IPS-NIHi7 (cell line): ENCODE results near the gene AP3S2.
"Not testable (repeated sequence)": the region's sequence is repeated elsewhere in the genome, so short reads cannot be mapped to it uniquely, and the experiment has no call there.

Experiments
- DNase-seq: peaks from one replicate; pipeline ENCODE4 v3.0.0; 2012; ENCODE audit warnings: mixed read lengths; ENCODE audit errors: extremely low spot score

The AP3S2 gene

DNA sequence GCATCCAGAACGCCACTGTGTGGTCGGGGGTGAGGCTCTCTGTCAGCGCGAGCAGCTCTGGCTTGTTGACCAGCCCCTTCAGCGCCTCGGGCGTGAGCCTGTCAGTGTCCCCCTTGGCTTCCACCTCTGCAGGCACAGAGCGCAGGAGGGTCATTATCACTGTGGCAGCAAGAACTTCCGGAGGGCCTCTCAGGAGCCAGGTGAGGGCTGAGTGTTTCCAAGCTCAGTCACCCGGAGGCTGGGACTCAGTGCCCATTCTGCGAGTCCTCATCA, 10.0 kb upstream of the AP3S2 start:
- DNase-seq = no peak

DNA sequence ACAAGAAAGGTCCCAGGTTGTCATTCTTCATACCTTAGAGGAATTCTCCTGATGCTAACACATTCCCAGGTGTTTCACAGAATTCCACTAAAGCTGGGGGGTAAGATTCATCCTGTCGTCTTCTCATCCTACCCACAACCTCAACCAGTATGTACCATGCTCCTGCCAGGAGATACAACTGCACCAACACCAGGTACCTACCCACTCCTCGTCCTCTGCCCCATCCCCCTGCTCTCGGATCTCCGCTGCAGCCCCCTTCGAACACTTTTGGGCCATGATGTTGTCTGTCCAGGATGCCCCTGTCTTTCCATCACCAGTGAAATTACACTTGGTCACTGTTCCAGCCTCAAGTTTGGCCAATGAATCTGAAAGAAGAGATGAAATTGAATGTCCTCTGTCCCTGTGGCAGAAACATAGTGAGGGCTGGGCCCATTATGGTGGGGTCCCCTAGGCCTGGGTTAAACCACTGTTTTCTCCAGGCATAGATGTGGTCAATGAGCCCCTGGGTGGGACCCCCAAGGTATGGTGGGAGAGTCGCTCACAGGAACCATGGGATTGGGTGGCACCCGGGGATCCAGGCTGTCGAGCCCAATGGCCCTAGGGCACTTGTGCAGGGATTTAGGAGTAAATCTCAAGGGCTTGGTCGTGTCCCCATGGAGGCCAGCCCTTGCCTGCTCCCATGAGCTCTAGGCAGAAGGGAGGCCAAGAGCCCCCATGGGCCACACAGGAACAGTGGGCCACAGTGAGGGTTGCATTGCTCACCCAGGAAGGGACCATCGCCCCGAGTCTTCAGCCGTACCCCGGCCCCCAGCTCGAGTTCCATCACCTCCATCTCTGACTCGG, 9.4 kb upstream of the AP3S2 start:
- no peak for DNase-seq

DNA sequence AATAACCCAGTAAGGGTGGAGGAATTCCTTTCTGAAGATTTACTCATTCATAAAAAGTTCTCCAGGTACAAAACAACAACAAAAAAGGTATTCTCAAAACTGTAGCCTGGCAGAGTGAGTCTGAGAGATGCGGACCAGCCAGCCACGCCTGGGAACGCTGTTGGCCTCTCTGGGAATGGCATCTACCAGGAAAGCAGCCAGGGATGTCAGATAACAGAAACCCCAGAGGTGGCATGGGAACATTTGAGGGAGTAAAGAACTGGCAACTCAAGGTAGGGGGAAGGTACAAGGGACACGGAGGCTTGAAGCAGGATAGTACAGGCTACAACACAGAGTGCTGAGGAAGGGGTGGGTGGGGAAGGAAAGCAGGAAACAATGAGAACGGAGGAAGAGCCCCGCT, 7.1 kb upstream of the AP3S2 start:
- no peak for DNase-seq

DNA sequence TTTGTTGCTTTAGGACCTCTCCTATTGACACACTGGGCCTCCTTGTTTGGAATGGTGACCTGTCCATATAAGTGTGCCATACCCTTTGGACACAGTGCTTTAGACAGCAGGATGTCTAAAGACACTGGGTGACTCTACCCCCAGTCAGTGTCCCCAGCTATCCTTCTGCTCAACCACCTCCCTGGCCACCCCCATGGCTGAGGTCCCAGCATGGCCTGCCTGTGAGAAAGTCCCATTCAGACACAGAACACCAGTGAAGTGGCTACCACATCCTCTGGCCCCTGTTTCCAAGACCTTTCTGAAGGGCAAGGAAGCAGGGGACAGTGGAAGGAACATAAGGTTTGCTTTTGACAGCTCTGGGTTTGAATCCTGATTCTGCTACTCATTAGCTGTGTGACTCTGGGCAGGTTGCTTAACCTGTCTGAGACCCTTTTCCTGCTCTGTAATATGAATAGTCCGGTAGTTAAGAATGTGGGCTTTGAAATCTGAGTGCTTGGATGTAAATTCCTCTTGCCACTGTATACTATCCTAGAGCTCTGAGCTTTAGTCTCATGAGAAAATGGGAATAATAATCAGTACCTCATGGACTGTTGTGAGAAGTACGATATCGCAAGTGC, 6.3 kb upstream of the AP3S2 start:
- no peak for DNase-seq

DNA sequence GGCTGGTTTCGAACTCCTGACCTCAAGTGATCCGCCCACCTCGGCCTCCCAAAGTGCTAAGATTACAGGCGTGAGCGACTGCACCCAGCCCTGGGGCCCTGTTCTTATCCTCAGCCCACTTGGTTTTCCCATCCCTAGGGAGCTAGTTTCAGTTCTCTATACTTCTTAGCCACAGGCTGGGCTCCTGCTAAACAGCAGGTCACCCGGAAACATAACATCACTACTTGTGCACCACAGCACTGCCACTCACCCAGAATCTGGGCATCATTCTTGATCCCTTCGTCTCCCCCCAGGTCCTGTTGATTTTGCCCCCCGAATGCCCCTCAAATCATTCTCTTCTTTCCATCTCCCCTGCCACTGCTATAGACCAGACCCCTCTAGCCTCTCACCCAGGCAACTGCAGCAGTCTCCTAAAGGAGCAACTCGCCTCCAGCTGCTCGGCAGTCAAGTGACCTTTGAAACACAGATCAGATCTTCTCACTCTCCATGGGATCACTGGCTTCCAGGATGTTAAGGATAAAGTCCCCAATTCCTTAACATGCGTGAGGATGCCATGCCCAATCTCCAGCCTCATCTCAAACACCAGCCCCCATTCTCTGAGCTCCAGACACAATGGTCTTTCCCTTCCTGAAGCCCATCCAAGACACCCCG, 5.6 kb upstream of the AP3S2 start:
- DNase-seq = no peak

DNA sequence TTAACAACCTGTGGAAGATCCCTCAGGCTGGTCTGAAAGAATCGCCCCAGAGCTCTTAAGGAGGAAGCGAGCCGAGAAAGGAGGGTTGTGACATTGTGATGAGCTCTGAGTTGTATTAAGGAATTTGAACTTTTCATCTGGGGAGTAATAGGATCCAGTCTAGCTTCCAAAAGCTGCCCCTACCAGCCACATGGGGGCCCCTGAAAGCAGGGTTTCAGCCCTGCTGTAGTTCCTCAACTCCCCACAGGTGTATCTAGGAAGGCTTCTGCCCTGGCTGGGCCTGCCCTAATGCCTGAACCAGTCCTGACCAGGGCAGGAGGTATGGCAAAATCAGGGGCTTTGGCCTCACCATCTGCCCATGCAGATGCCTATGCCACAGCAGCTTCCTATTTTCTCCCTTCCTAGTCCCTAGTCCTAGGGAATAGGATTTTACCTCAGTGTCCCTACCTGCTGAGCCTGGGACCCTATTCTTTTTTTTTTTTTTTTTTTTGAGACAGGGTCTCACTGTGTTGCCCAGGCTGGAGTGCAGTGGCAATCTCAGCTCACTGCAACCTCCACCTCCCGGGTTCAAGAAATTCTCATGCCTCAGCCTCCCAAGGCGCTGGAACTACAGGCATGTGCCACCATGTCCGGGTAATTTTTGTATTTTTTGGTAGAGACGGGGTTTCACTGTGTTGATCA, 5.0 kb upstream of the AP3S2 start:
- DNase-seq = peak; percentile 84

DNA sequence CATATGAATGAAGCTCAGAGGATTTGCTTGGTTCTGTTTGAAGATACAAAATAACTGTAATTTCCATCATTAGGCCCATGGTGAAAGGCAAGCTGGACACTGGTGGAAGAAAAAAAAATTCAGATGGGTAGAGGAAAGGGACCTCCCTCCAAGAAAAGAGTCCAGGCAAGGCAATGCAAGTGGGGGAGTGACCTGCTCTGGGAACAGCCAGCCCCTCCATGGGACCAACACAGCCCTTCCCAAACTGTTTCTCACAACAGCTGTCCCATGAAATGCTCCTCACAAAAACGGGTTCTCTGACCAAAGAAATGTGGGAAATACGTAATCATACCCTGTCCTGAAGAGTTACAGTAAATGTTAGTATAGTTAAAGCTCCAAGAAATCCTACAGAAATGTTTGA, 4.4 kb upstream of the AP3S2 start:
- no peak for DNase-seq

DNA sequence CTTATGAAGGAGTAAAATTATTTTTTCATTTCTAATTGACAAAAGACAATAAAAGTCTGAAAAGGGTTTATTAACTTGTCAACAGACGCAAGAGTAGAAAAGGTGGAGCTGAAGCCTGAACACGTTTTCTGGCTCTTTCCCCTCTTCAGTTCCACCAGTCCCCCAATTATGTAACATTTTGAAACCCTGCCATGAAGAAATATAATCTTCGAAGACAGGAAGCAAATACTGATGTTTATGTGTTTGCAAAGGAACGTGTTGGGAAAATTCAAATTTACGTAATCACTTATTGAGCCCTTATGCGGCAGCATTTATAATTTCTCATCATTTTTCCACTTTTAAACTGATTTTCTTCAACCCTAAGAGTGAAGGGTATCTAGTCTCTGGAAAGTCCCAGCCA, 767 bp downstream of the AP3S2 start:
- DNase-seq = no peak

DNA sequence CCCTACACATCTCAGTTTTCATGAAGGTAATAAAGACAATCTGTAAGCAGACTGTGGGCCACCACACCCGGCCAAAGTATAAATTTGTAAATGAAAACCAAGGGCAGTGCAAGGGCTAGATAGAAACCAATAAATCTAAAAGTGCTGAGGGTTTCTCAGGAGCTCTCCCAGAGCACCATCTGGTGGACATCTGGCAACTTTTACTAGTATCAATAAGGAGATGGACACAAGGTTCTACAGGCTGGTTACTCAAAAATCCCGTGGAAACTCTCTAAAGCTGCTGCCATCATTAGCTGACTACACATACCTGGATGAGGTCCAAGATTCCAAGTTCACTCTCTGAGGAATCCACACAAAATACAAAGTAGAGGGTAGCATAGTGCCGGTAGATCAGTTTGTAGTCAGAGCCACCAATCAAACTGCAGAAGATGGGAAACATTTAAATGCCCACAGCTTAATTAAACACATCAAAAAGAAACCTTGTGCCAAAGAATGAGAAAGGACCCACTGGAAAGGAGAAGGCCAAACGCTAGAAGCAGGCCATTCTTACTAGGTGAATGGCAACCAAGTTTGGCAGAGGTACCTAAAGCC, 5.5 kb downstream of the AP3S2 start:
- peak; percentile 35 for DNase-seq

DNA sequence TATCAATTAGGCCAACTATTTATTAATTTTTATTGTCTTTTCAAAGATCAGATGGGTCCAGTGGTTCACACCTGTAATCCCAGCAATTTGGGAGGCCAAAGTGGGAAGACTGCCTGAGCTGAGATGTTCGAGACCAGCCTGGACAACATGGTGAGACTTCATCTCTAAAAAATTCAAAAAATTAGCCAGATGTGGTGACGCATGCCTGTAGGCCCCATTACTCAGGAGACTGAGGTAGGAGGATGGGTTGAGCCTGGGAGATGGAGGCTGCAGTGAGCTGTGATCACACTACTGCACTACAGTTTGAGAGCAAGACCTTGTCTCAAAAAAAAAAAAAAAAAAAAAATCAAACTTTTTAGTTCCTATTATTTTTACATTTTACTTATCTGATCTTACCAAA, 8.2 kb downstream of the AP3S2 start:
- no peak for DNase-seq

DNA sequence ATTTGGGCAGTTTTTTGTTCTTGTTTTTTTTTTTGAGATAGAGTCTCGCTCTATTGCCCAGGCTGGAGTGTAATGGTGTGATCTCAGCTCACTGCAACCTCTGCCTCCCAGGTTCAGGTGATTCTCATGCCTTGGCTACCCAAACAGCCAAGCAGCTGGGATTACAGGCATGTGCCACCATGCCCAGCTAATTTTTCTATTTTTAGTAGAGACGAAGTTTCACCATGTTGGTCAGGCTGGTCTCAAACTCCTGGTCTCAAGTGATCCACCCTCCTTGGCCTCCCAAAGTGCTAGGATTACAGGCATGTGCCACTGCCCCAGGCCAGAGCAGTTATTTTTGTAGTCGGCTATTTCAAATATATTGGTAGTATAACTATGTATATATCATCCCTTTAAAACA, 8.6 kb downstream of the AP3S2 start:
- not testable (repeated sequence) for DNase-seq

DNA sequence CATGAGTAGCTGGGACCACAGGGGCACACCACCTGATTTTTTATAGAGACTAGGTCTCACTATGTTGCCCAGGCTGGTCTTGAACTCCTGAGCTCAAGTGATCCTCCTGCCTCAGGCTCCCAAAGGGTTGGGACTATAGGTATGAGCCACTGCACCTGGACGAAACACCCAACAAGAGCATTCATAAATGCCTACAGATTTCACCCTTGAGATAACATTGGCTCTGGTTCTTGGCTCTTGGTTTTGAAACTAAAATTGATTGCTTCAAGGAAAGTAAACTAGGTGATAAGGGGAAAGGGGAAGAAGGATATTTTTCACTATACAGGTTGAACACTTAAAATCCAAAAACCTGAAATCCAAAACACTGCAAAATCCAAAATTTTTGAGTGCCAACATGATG, 10.3 kb downstream of the AP3S2 start:
- DNase-seq = no peak

DNA sequence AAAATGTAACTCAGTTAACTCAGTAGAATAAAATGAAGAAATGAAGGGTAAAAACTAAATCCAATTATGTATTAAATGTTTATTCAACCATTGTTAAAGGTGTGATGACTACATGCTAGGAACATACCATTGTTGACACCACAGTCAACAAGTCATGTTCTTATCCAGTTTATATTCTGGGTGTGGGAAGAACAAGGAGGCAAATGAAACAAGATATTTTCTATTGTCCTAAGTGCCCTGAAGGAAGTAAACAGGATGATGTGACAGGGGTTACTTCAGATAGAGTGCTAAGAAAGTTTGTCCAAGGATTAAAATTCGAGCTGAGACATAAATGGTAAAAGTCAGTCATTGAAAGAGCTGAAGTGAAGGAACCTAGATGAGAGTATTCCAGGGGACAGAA, 13.1 kb downstream of the AP3S2 start:
- DNase-seq = no peak

DNA sequence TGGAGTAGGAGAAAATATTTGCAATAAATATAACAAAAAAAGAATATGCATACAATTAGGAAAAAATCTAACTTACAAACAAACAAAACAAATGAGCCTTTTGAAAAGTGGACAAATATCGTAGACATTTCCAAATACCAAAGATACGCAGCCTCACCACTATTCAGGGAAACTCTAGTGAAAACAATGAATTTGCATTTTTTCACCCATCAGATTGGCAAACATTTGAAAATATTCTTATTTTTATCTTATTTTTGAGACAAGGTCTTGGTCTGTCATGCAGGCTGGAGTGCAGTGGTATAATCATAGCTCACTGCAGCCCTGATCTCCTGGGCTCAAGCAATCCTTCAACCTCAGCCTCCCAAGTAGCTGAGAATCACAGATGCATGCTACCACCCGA, 15.5 kb downstream of the AP3S2 start:
- DNase-seq = no peak

DNA sequence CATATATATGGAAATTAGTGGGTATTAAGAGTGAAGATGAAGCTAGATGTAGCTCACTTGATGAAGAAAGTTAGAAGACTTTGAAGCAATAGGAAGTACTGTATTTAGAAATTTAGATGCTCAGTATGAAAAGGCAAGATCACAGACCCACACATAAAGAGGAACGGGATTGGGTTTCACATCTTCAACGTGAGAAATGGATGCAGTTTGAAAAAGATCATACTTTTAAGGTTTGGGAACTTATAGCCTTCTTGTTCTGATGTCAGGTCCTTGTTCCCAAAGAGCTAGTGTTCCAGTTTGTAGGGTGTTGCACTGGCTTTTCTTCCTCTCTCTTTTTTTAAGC, 16.7 kb downstream of the AP3S2 start:
- no peak for DNase-seq

DNA sequence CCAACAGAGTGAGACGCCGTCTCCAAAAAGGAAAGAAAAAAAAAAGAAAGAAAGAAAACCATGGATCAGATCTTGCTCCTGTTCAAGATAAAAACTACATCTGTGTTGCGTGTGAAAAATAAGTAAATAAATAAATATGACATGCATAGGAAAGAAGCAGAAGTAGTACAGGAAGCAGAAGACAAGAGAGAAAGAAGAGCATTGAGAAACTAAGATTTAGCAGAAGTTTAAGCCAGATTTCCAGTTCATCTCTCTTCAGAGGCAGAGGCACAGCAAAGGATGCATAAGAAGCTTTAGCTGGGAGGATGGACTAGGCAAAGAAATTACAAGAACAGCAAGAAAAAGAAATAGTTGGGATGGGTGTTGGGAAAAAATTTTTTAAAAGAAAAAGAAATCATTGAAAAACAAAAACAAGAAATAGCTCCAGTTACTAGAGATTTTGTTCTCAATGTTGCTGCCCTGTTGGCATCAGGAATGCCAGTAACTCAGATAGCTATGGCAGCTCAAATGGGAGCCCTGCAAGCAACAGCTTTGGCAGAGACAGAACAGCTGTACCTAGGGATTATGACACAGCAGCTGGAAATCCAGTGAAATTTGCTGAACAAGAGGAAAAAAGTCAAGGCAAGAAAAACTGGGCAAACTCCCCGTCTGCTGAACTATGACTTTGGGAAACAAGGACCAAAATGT, 17.3 kb downstream of the AP3S2 start:
- no peak for DNase-seq

DNA sequence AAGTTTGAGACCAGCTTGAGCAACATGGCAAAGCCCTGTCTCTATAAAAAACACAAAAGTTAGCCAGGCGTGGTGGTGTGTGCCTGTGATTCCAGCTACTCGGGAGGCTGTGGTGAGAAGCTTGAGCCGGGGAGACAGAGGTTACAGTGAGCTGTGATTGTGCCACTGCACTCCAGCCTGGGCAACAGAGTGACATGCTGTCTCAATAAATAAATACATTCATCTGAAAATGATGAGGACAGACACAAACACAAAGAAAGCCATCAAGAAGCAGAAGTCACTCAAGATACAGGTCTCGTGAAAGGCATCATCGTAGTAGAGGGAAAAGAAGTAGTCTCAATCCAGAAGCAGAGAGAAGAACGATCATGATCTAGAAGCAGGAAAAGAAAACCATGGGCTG, 18.1 kb downstream of the AP3S2 start:
- no peak for DNase-seq

DNA sequence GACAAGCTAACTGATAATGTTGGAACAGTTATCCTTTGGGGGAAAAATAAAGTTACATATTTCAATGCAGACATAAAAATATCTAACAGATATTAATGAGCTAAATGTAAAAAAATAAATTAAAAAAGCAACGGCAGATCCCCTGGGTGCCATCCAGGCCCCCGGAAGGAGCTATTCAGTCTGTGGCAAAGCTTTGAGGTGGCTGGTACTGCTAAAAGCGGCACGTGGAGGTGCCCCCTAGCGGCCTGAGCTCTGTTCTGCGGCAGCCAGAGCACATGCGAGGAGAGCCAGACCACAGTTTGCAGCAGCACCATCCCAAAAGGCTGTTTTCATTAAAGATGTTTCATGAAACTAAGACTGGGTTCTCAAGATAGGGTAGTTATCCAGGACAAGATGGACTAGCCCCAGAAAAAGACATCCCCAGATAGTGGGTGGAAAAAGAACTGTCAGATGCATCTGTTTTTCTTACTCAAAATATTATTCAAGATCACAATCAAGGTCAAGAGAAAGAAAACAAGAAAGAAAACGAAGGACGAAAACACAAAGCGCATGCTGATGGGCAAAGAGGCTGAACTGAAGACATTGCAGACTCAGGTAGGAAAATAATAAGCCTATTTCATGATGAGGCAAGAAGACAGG, 18.7 kb downstream of the AP3S2 start:
- peak; percentile 92 for DNase-seq

DNA sequence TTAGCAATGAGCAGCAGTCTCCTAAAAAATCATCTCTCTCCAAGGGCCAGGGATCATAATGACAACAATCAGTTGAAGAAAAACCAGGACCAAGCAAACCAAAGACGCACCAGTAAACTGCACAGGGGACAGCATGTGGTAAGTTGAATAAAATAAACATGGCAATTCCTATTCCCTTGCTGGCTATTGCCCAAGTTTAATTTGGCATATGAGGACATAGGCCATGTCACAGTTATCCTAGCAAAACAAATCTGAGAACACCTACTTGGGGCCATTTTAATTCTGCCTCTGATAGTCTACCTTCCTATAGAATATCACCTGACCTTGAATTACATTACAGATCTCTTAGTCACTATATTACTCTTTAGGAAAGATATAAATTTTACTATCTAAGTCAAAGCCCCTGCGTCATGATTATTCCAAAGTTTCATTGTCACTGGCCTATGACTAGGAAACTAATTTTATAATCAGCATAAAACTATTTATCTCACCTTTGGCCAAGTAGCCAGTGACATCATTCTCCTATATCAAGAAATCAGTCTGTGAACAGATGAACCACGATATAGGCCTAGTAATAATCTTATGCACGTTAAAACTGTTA, 23.0 kb downstream of the AP3S2 start:
- DNase-seq = no peak

DNA sequence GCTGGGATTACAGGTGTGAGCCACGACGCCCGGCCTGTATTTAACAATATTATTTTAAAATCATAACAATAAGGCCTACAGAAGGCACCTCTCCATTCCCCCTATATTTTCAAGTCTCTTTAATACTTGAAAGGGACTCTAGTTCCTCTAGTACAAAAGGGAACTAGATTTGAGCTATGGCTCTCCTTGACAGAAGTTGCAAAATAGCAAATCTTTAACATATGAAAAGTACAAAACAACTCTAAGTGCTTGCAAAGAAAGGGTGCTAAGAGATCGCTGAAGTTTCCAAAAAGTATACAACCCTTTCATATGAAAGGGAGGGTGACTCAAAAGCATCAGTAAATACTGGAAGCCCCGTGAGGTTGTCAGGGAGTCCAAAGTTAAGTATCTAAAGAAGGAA, 23.8 kb downstream of the AP3S2 start:
- no peak for DNase-seq

DNA sequence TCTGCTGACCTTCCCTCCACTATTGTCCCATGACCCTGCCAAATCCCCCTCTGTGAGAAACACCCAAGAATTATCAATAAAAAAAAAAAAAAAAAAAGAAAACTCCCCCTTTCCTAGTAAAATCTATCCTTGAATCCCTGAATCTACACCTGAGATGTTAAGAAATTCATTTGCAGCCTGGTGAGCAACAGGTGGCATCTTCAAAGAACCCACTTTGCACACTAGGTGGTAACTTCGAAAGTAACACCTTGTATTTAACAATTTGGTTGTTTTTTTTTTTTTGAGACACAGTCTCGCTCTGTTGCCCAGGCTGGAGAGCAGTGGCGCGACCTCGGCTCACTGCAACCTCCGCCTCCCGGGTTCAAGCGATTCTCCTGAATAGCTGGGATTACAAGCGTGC, 24.3 kb downstream of the AP3S2 start:
- not testable (repeated sequence) for DNase-seq
